Thymus (tissue), 11 donors: ENCODE data around the gene YWHAQ. TPM values are rescaled to one million over a fixed set of nuclear protein-coding genes. Genes with fewer than 3 reads are reported as not detected.
A peak's percentile ranks its signal among the peaks of the same experiment; 100 is the strongest.

Experiments
- DNase-seq, 9 donors: peaks; one replicate each; pipeline ENCODE4 v3.0.0-alpha.2; 2013; ENCODE audit warnings: low spot score in 9 of 9, low read depth in 6 of 9, missing footprints in 1 of 9
- H3K27ac ChIP-seq, 2 donors: one replicate each; pipeline ENCODE4 v1.5.1; 2013; ENCODE audit warnings: control low read depth in 1 of 2, low read depth in 1 of 2, low read length in 1 of 2, mild to moderate bottlenecking in 1 of 2, moderate library complexity in 1 of 2
- H3K27me3 ChIP-seq, 2 donors: one replicate each; pipeline ENCODE4 v1.5.1; 2013; ENCODE audit warnings: low read length in 1 of 2; ENCODE audit not compliant: control insufficient read depth in 2 of 2, insufficient read depth in 1 of 2
- H3K36me3 ChIP-seq, 2 donors: one replicate each; pipeline ENCODE4 v1.5.1; 2013; ENCODE audit warnings: low read length in 1 of 2, mild to moderate bottlenecking in 1 of 2, moderate library complexity in 1 of 2; ENCODE audit not compliant: control insufficient read depth in 2 of 2, insufficient read depth in 2 of 2
- H3K4me1 ChIP-seq, 2 donors: one replicate each; pipeline ENCODE4 v1.5.1; 2013; ENCODE audit warnings: low read length in 2 of 2; ENCODE audit not compliant: control insufficient read depth in 2 of 2, insufficient read depth in 2 of 2
- H3K4me3 ChIP-seq, 2 donors: one replicate each; pipeline ENCODE4 v1.5.1; 2013; ENCODE audit warnings: low read length in 2 of 2, control low read depth in 1 of 2, mild to moderate bottlenecking in 1 of 2
- H3K9me3 ChIP-seq, 2 donors: one replicate each; pipeline ENCODE4 v1.5.1; 2013; ENCODE audit warnings: low read length in 1 of 2, mild to moderate bottlenecking in 1 of 2; ENCODE audit not compliant: control insufficient read depth in 2 of 2, insufficient read depth in 1 of 2
- WGBS: extraction: QIAGEN DNeasy Blood & Tissue Kit; methylation state at CpG from one replicate; pipeline ENCODE4 v1.1.7; 2013; 5-methylcytosine and 5-hydroxymethylcytosine counted together
- polyA plus RNA-seq: library from polyadenylated mRNA; stranded (reverse); fragments of 200-250 nt; gene quantifications from one replicate; pipeline ENCODE4 v1.2.3, GENCODE V29; 2013
- total RNA-seq: library from RNA; stranded (reverse); fragments of 120-200 nt; gene quantifications from one replicate; pipeline ENCODE4 v1.2.4, GENCODE V29; 2013
- donor health status: healthy.

The YWHAQ gene
- total and polyA plus RNA-seq, 2 donors = 117 to 182 TPM

GRCh38 chr2:9545502-9545901, 85.3 kb downstream of the YWHAQ start:
- Histone ChIP-seq H3K4me1 (peaks cover 13 to 16% of the 10 kb centered on the region in 2 donors), H3K9me3 (no peaks in the 10 kb centered on the region), H3K36me3 (peaks cover 0 to 5% of the 10 kb centered on the region in 2 donors), H3K27me3 (no peaks in the 10 kb centered on the region), H3K4me3 (no peak overlapping the region), H3K27ac (no peak overlapping the region)
- DNase-seq = no peak
- WGBS = 98% methylated on average over 5 of the region's 5 CpGs

GRCh38 chr2:9543557-9543956, 87.2 kb downstream of the YWHAQ start:
- Histone ChIP-seq H3K4me3 (no peak overlapping the region), H3K36me3 (peaks cover 0 to 5% of the 10 kb centered on the region in 2 donors), H3K4me1 (peaks cover 10 to 16% of the 10 kb centered on the region in 2 donors), H3K9me3 (no peaks in the 10 kb centered on the region), H3K27ac (no peak overlapping the region), H3K27me3 (no peaks in the 10 kb centered on the region)
- DNase-seq = peak in 1 of 9 donors; percentile 20
- WGBS = 6% methylated on average over 1 of the region's 1 CpG

- Histone ChIP-seq H3K9me3 (no peaks in the 10 kb centered on the region), H3K4me1 (no peaks in the 10 kb centered on the region), H3K36me3 (peaks cover 0 to 17% of the 10 kb centered on the region in 2 donors), H3K27ac (no peak overlapping the region), H3K27me3 (no peaks in the 10 kb centered on the region), H3K4me3 (no peak overlapping the region)
- WGBS = 84% methylated on average over 5 of the region's 5 CpGs
- DNase-seq = no peak
Observed at GRCh38 chr2:9539531-9539930, 91.3 kb downstream of the YWHAQ start.

GRCh38 chr2:9538000-9538507, 92.7 kb downstream of the YWHAQ start:
- Histone ChIP-seq H3K9me3 (no peaks in the 10 kb centered on the region), H3K27ac (peak overlapping the region in 1 of 2 donors; percentile 23), H3K27me3 (no peaks in the 10 kb centered on the region), H3K4me3 (no peak overlapping the region), H3K36me3 (peaks cover 7 to 29% of the 10 kb centered on the region in 2 donors), H3K4me1 (no peaks in the 10 kb centered on the region)
- 26% methylated on average over 2 of the region's 2 CpGs for WGBS
- DNase-seq = no peak

GRCh38 chr2:9536504-9536903, 94.3 kb downstream of the YWHAQ start:
- no peaks in the 10 kb centered on the region for H3K4me1 ChIP-seq
- peaks cover 19 to 35% of the 10 kb centered on the region in 2 donors for H3K36me3 ChIP-seq
- H3K27ac ChIP-seq = no peak overlapping the region
- H3K27me3 ChIP-seq = no peaks in the 10 kb centered on the region
- H3K4me3 ChIP-seq = no peak overlapping the region
- no peak for DNase-seq
- WGBS = 98% methylated on average over 6 of the region's 6 CpGs
- no peaks in the 10 kb centered on the region for H3K9me3 ChIP-seq

GRCh38 chr2:9535177-9535576, 95.6 kb downstream of the YWHAQ start:
- Histone ChIP-seq H3K27ac (no peak overlapping the region), H3K27me3 (no peaks in the 10 kb centered on the region), H3K36me3 (peaks cover 22 to 35% of the 10 kb centered on the region in 2 donors), H3K4me3 (no peak overlapping the region), H3K9me3 (no peaks in the 10 kb centered on the region), H3K4me1 (no peaks in the 10 kb centered on the region)
- no peak for DNase-seq
- WGBS = 69% methylated on average over 1 of the region's 1 CpG

Other genes with a start within 250 kb of the YWHAQ start
- 37.3 TPM for gene ITGB1BP1, start 207.5 kb downstream of the YWHAQ start, total RNA-seq
- 116 TPM for gene ITGB1BP1, start 207.5 kb downstream of the YWHAQ start, polyA plus RNA-seq
- gene CPSF3, start 207.3 kb downstream of the YWHAQ start, total RNA-seq = 51.3 TPM
- gene CPSF3, start 207.3 kb downstream of the YWHAQ start, polyA plus RNA-seq = 39.3 TPM
- 49.1 TPM for gene IAH1, start 156.4 kb downstream of the YWHAQ start, total RNA-seq
- 80.2 TPM for gene IAH1, start 156.4 kb downstream of the YWHAQ start, polyA plus RNA-seq
- gene ADAM17, start 75.2 kb downstream of the YWHAQ start, total RNA-seq = 14.0 TPM
- 16.7 TPM for gene ADAM17, start 75.2 kb downstream of the YWHAQ start, polyA plus RNA-seq
- 17.3 TPM for gene TAF1B, start 212.5 kb upstream of the YWHAQ start, total RNA-seq
- 9.4 TPM for gene TAF1B, start 212.5 kb upstream of the YWHAQ start, polyA plus RNA-seq